ENCODE results near the gene RNF20. TPM values are rescaled to one million over a fixed set of nuclear protein-coding genes. Genes with fewer than 3 reads are reported as not detected.

Gene RNF20
- polyA plus RNA-seq, 1 of the 3 experiments (the other 2 are of a cell fraction), result 16.0 TPM

- no peak for DNase-seq
- no peak for TF ChIP-seq CHD2 (IDR thresholded peaks at IDR 0.05; ENCODE audit: low read length, partially characterized antibody)
- TF ChIP-seq JUND (IDR thresholded peaks at IDR 0.05), result no peak
- TF ChIP-seq, protein P1, sequence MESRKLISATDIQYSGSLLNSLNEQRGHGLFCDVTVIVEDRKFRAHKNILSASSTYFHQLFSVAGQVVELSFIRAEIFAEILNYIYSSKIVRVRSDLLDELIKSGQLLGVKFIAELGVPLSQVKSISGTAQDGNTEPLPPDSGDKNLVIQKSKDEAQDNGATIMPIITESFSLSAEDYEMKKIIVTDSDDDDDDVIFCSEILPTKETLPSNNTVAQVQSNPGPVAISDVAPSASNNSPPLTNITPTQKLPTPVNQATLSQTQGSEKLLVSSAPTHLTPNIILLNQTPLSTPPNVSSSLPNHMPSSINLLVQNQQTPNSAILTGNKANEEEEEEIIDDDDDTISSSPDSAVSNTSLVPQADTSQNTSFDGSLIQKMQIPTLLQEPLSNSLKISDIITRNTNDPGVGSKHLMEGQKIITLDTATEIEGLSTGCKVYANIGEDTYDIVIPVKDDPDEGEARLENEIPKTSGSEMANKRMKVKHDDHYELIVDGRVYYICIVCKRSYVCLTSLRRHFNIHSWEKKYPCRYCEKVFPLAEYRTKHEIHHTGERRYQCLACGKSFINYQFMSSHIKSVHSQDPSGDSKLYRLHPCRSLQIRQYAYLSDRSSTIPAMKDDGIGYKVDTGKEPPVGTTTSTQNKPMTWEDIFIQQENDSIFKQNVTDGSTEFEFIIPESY (IDR thresholded peaks at IDR 0.05; ENCODE audit: borderline replicate concordance, low read depth), result no peak
- no peak for TF ChIP-seq EP300 (IDR thresholded peaks at IDR 0.05; ENCODE audit: borderline replicate concordance in 1 of 2, low read depth in 1 of 2, low read length in 1 of 2)
- no peak for TF ChIP-seq TAF1 (IDR thresholded peaks at IDR 0.05; ENCODE audit: borderline replicate concordance, low read depth, low read length)
- no peak for TF ChIP-seq RXRA (IDR thresholded peaks at IDR 0.05; ENCODE audit: borderline replicate concordance, low read depth)
- TF ChIP-seq GABPA (IDR thresholded peaks at IDR 0.05; ENCODE audit: low read depth), result no peak
- TF ChIP-seq TCF12 (IDR thresholded peaks at IDR 0.05), result no peak
- no peak for TF ChIP-seq EZH2phosphoT487 (IDR thresholded peaks at IDR 0.05; ENCODE audit: borderline replicate concordance, low read depth)
- no peak for TF ChIP-seq FOSL2 (IDR thresholded peaks at IDR 0.05; ENCODE audit: borderline replicate concordance, low read depth)
Measured at GRCh38 chr9:101536351-101536750, 2.7 kb downstream of the RNF20 start.

GRCh38 chr9:101536938-101537337, 3.3 kb downstream of the RNF20 start:
- Histone ChIP-seq H3K9ac (no peak overlapping the region), H3K27me3 (ENCODE audit: insufficient read depth) (no peaks in the 10 kb centered on the region), H3K9me2 (no peaks in the 10 kb centered on the region), H3K79me2 (ENCODE audit: insufficient read depth) (peaks cover 51% of the 10 kb centered on the region), H4K20me1 (ENCODE audit: insufficient read depth) (peaks cover 24% of the 10 kb centered on the region), H3K4me2 (no peak overlapping the region), H3K36me3 (replicated peaks in 1 of 2; ENCODE audit: control insufficient read depth in 1 of 2, insufficient read depth in 2 of 2, low read length in 1 of 2) (peaks cover 38 to 65% of the 10 kb centered on the region in 2 experiments), H2AFZ (ENCODE audit: low read depth) (no peak overlapping the region), H3F3A (replicated peaks; ENCODE audit: insufficient read depth) (no peaks in the 10 kb centered on the region), H3K27ac (ENCODE audit: low read depth in 2 of 2, low read length in 1 of 2) (no peak overlapping the region), H3K9me3 (no peaks in the 10 kb centered on the region), H3K4me1 (ENCODE audit: control insufficient read depth in 1 of 2, insufficient read depth in 2 of 2, low read depth in 1 of 2, low read length in 1 of 2) (peaks cover 0 to 12% of the 10 kb centered on the region in 2 experiments; a peak in 3 of 4 replicates), H3K4me3 (ENCODE audit: low read depth in 2 of 2, low read length in 1 of 2) (no peak overlapping the region)
- CTCF ChIA-PET, result interaction anchor here (0.7 to 2.7 kb wide), 4 partner anchors 19 to 88 kb away, joined by 3 to 20 read pairs (median 8); no protein-coding TSS in a partner anchor
- no peak for DNase-seq
- POLR2A ChIA-PET, result no interaction called here
- TF ChIP-seq NFIC (IDR thresholded peaks at IDR 0.05; ENCODE audit: borderline replicate concordance) (no peak), SMC3 (IDR thresholded peaks at IDR 0.05; ENCODE audit: low read depth, low read length) (no peak), REST (IDR thresholded peaks at IDR 0.05; ENCODE audit: low read depth, low read length) (peak; percentile 98), MXI1 (IDR thresholded peaks at IDR 0.05; ENCODE audit: low read depth, low read length) (no peak)
- 93% methylated on average over 2 of the region's 2 CpGs for WGBS (ENCODE audit: low lambda C conversion rate)

More at GRCh38 chr9:101536351-101536750, 2.7 kb downstream of the RNF20 start:
- no peak overlapping the region for H3K9ac ChIP-seq
- H3K4me2 ChIP-seq, result no peak overlapping the region
- H2AFZ ChIP-seq (ENCODE audit: low read depth), result no peak overlapping the region
- no peak overlapping the region for H3K27ac ChIP-seq (ENCODE audit: low read depth in 2 of 2, low read length in 1 of 2)
- no peaks in the 10 kb centered on the region for H3F3A ChIP-seq (replicated peaks; ENCODE audit: insufficient read depth)
- peaks cover 51% of the 10 kb centered on the region for H3K79me2 ChIP-seq (ENCODE audit: insufficient read depth)
- ChIA-PET CTCF (interaction anchor here (1.5 to 17.0 kb wide), 3 partner anchors 49 to 87 kb away, joined by 5 to 363 read pairs (median 20); a partner anchor contains a TSS), POLR2A (no interaction called here)
- H3K4me3 ChIP-seq (ENCODE audit: low read depth in 2 of 2, low read length in 1 of 2), result no peak overlapping the region
- peaks cover 35 to 59% of the 10 kb centered on the region in 2 experiments for H3K36me3 ChIP-seq (replicated peaks in 1 of 2; ENCODE audit: control insufficient read depth in 1 of 2, insufficient read depth in 2 of 2, low read length in 1 of 2)
- H4K20me1 ChIP-seq (ENCODE audit: insufficient read depth), result peaks cover 24% of the 10 kb centered on the region
- H3K4me1 ChIP-seq (ENCODE audit: control insufficient read depth in 1 of 2, insufficient read depth in 2 of 2, low read depth in 1 of 2, low read length in 1 of 2), result peaks cover 0 to 12% of the 10 kb centered on the region in 2 experiments; a peak in 3 of 4 replicates
- no peaks in the 10 kb centered on the region for H3K9me3 ChIP-seq
- no peaks in the 10 kb centered on the region for H3K27me3 ChIP-seq (ENCODE audit: insufficient read depth)
- H3K9me2 ChIP-seq, result no peaks in the 10 kb centered on the region

All from SK-N-SH (cell line).